Measurements from ENCODE around the gene GREB1L. TPM values are rescaled to one million over a fixed set of nuclear protein-coding genes. Genes with fewer than 3 reads are reported as not detected.
"Not testable (repeated sequence)": the region's sequence is repeated elsewhere in the genome, so short reads cannot be mapped to it uniquely, and the experiment has no call there.

Gene GREB1L
- total RNA-seq, 4 donors from 2014 or later, result 5.1 to 17.8 (median 6.9) TPM

DNA sequence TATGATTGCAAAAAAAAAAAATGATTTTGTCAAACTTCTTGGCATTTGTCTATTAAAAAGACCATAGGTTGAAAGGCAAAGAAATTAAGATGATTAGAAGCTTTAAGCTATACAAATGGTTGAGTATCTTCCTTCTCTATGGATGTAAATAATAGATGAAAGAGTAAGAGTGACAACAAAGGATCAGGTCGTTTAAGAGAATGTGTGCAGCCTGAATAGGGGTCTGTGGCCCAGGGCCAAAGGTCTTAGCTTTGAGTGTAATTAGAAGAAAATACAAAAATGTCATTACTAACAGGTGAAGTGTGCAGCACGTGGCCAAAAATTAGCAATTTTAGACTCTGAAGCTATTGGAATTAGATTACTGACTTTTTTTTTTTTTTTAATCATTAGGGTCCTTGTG is 122.4 kb downstream of the GREB1L start:
- Histone ChIP-seq H3K27ac (no peak overlapping the region), H3K9me3 (no peaks in the 10 kb centered on the region), H3K4me1 (no peaks in the 10 kb centered on the region), H3K27me3 (no peaks in the 10 kb centered on the region), H3K36me3 (no peaks in the 10 kb centered on the region), H3K4me3 (no peak overlapping the region)
- 45 to 46% methylated on average over 2 of the region's 2 CpGs for whole genome bisulfite sequencing, 2 donors
- no peak for DNase-seq (ENCODE audit: low spot score in 2 of 2)
- no peak for TF ChIP-seq EP300 (IDR thresholded peaks at IDR 0.05)

- H3K27ac ChIP-seq, result no peak overlapping the region
- no peak for DNase-seq (ENCODE audit: low spot score in 2 of 2)
- 70 to 75% methylated on average over 2 of the region's 2 CpGs for WGBS, 2 donors
- H3K4me3 ChIP-seq, result no peak overlapping the region
- no peaks in the 10 kb centered on the region for H3K27me3 ChIP-seq
- TF ChIP-seq CTCF (IDR thresholded peaks at IDR 0.05), result no peak
- TF ChIP-seq EP300 (IDR thresholded peaks at IDR 0.05), result no peak
- no peak for TF ChIP-seq POLR2A (IDR thresholded peaks at IDR 0.05)
- H3K36me3 ChIP-seq, result no peaks in the 10 kb centered on the region
- H3K9me3 ChIP-seq, result no peaks in the 10 kb centered on the region
- H3K4me1 ChIP-seq, result no peaks in the 10 kb centered on the region
These were observed 124.9 kb downstream of the GREB1L start for GRCh38 chr18:21366896-21367295.

GRCh38 chr18:21369146-21369545 is 127.1 kb downstream of the GREB1L start:
- Histone ChIP-seq H3K27ac (no peak overlapping the region), H3K4me1 (no peaks in the 10 kb centered on the region), H3K27me3 (no peaks in the 10 kb centered on the region), H3K9me3 (no peaks in the 10 kb centered on the region), H3K36me3 (no peaks in the 10 kb centered on the region), H3K4me3 (no peak overlapping the region)
- 31 to 33% methylated on average over 4 of the region's 4 CpGs for WGBS, 2 donors
- DNase-seq (ENCODE audit: low spot score in 2 of 2), result no peak
- no peak for TF ChIP-seq POLR2A (IDR thresholded peaks at IDR 0.05)
- no peak for TF ChIP-seq CTCF (IDR thresholded peaks at IDR 0.05)
- TF ChIP-seq EP300 (IDR thresholded peaks at IDR 0.05), result no peak

DNA sequence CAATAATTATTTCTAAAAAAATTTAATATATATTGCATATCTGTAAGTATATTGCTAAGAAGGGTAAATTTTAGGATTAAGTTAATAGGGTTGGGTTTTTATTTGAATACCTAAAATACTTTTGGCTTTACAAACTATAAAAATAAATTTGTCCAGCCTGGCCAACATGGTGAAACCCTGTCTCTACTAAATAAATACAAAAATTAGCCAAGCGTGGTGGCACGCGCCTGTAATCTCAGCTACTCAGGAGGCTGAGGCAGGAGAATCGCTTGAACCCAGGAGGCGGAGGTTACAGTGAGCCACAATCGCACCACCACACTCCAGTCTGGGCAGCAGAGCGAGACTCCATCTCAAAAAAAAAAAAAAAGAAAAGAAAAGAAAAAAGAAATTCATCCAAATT is 127.6 kb downstream of the GREB1L start:
- H3K27me3 ChIP-seq; H3K4me1 ChIP-seq; DNase-seq (ENCODE audit: low spot score in 2 of 2); H3K9me3 ChIP-seq; H3K36me3 ChIP-seq; H3K4me3 ChIP-seq; H3K27ac ChIP-seq: not testable (repeated sequence)
- WGBS, 2 donors, result 86 to 87% methylated on average over 7 of the region's 7 CpGs

DNA sequence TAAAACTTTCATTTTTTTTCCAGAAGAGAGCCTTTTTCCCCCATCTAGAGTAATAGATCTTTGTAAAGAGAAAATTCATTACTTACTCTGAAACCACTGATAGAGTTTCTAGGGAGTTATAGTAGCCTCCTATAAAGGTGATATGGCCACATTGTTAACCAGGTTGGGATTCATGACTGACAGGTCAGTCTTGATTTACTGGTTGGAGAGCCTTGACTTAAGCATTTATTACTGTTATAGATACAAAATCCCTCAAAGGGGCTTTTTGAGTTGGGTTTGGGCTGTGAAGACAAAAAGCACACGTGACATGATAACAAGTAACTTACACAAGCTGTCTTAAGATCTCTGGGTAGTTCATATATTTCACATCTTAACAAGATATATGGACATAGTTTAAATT is 141.0 kb downstream of the GREB1L start:
- no peak overlapping the region for H3K4me3 ChIP-seq
- no peaks in the 10 kb centered on the region for H3K4me1 ChIP-seq
- H3K9me3 ChIP-seq, result no peaks in the 10 kb centered on the region
- H3K27ac ChIP-seq, result no peak overlapping the region
- no peaks in the 10 kb centered on the region for H3K27me3 ChIP-seq
- no peaks in the 10 kb centered on the region for H3K36me3 ChIP-seq
- no peak for DNase-seq (ENCODE audit: low spot score in 2 of 2)
- 93 to 96% methylated on average over 1 of the region's 1 CpG for WGBS, 2 donors
- TF ChIP-seq EP300 (IDR thresholded peaks at IDR 0.05), result no peak
- no peak for TF ChIP-seq POLR2A (IDR thresholded peaks at IDR 0.05)
- no peak for TF ChIP-seq CTCF (IDR thresholded peaks at IDR 0.05)

DNA sequence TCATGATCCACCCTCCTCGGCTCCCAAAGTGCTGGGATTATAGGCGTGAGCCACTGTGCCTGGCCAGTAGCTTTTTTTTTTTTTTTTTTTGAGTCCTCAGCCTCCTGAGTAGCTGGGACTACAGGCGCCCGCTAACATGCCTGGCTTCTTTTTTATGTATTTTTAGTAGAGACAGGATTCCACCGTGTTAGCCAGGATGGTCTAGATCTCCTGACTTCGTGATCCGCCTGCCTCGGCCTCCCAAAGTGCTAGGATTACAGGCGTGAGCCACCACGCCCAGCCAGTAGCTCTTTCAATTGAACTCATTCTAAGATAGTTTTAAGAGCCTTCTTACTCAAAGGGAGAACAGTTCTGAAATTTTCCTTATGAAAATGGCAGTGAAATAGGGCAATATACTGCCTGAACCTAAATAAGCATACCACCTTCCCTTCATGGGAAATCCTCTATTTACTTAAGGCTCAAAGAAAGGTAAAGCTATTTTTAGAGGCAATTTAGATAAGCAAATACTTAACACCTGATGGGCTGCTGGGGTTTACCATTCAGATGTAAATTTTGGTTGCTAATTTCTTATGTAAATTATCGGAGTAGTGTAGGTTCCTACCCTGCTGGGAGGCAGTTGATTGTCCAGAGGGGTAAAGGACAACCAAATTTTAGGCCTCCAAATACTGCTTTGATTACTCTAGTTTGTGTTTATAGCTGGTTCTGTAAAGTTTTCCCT is 144.7 kb downstream of the GREB1L start:
- H3K9me3 ChIP-seq, result no peaks in the 10 kb centered on the region
- H3K4me1 ChIP-seq, result no peaks in the 10 kb centered on the region
- H3K4me3 ChIP-seq, result no peak overlapping the region
- no peaks in the 10 kb centered on the region for H3K27me3 ChIP-seq
- no peak overlapping the region for H3K27ac ChIP-seq
- WGBS, 2 donors, result 76 to 82% methylated on average over 11 of the region's 11 CpGs
- H3K36me3 ChIP-seq, result no peaks in the 10 kb centered on the region
- TF ChIP-seq POLR2A (IDR thresholded peaks at IDR 0.05), result no peak
- TF ChIP-seq CTCF (IDR thresholded peaks at IDR 0.05), result no peak
- no peak for TF ChIP-seq EP300 (IDR thresholded peaks at IDR 0.05)
- no peak for DNase-seq (ENCODE audit: low spot score in 2 of 2)

All from tibial nerve (tissue), 4 donors.